HG02943 (cell line): ENCODE measurements around the gene EXOC3.

ENCODE experiments used
- ATAC-seq: cut with Tn5 transposase; IDR thresholded peaks from one replicate; pipeline ENCODE4 v1.9.1; 2021; ENCODE audit warnings: mild to moderate bottlenecking, low read depth, moderate library complexity; ENCODE audit not compliant: unreplicated experiment

The EXOC3 gene

GRCh38 chr5:436641-436975, 6.4 kb upstream of the EXOC3 start:
- no peak for ATAC-seq

DNA sequence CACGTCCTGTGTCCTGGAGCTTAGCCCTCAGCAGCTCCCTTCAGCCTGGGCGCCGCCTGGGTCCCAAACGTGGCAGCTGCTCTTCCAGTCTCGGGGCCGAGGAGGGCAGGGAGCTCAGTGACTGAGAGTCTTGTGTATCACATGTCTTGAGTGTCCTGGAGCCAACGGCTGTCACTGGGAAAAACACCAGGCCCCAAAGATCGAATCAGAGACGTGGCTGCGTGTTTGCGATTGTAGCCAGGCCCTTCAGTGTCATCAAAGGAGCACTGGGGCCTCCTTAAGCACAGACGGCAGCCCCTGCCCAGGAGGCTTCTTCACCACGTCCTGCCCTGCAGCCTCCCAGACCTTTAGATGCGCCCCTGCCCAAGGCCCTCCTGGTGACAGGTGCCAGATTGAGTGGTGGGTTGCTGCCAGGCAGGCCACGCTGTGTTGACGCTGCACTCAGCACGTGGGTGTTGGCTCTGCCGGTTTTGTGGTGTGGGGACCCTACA, 5.7 kb upstream of the EXOC3 start:
- no peak for ATAC-seq

- ATAC-seq, result no peak
These were observed 4.4 kb upstream of the EXOC3 start for GRCh38 chr5:438481-438981.

- no peak for ATAC-seq
These were observed 3.8 kb upstream of the EXOC3 start for GRCh38 chr5:439181-439580.

GRCh38 chr5:439636-440035, 3.3 kb upstream of the EXOC3 start:
- ATAC-seq, result no peak

DNA sequence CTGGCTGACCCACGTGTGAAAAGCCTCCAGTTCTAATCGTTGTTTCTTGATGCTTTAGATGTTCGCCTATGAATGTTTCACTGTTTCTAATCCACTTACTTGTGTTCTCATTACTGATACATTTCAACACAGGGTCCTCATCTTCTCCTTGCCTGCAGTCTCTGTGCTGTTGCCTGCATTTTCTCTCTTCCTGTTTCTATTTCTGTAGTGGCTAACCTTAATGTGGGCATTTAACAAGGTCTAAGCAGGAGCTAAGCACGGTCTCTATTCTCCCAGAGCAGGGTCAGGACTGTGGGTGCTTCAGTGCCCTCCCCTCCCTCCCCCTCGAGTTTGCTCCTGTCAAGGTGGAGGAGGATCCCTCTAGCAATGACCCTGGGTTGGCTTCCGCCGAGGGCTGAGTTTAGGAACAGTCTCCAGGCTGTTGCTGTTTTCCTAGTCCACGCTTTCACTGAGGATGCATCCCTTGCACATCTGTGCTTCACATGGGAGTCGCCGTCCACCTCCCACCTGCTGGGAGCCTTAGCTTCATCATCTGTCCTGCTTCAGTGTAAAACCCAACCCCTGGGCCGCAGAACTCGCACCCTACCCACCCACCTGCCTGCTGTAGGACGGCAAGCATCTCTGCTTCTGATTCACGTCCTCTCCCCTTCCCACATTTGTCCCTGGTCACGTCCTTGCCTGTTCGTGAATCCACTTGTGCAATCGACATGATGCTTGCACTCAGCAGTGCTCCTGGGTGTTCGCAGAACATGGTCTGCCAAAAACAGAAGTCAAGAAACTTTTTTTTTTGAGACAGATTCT, 2.4 kb upstream of the EXOC3 start:
- no peak for ATAC-seq

DNA sequence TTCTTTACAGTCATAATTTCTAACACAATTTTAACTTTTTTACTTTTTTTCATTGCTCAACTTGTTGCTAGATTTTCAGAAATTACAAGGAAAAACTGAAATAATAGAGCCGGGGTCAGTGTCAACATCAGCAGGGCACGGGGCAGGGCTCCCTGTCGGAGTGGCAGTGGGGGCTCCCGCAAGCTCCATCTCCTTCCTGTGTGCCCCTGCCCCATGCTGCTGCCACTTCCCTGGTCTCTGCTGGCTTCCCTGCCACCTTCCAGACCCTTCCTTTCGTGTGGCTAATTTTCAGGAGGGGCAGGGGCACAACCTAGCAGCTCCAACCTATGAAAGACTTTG, 1.0 kb upstream of the EXOC3 start:
- no peak for ATAC-seq

DNA sequence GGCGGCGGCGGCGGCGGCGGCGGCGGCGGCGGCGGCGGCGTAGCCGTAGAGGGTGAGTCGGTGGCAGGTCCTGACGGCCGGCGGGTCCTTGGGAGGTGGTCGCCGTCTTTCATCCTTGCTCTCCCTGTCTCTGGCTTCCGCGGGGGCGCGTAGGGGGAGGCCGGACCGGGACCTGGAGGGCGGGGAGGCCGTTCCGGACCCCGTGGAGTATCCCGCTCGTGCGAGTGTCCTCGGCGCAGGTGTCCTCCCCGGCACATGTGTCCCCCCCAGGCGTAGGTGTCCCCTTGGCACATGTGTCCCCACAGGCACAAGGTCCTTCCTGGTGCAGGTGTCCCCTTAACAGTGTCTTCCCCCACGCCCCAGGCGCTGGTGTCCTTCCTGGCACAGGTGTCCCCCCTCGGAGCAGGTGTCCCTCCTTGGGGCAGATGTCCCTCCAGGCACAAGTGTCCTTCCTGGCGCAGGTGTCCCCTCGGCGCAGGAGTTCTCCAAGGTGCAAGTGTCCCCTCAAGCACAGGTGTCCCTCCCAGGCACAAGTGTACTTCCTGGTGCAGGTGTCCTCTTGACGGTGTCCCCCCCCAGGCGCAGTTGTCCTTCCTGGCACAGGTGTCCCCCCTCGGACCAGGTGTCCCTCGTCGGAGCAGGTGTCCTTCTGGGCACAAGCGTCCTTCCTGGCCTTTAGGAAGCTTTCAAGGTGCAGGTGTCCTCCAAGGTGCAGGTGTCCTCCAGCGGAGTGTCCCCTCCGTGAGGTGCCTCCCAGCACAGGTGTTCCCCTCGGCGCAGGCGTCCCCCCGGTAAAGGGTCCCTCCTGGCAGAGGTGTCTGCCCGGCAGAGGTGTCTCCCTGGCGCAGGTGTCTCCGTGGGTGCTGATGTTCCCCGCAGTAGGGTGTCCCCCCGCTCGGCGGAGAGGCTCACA, 519 bp downstream of the EXOC3 start:
- ATAC-seq, result peak; percentile 23

DNA sequence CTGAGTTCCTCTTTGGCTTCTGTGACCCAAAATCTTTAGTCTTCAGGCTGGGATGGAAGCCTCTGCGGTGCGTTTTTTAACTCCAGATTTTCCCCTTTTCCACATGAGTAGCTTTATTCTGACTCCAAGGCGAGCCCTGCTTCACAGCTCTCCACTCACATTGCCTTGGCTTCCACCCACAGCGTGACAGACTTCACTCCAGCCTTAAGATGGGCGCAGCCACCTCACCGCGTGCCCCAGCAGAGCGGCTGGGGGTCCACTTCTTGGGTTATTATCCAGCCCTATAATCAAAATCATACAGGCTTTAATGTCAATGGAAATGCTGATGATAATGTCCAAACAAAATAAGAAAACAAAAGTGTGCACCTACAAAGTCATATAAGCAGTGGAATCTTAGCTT, 1.2 kb downstream of the EXOC3 start:
- no peak for ATAC-seq

- no peak for ATAC-seq
These were observed 2.6 kb downstream of the EXOC3 start for GRCh38 chr5:445591-445990.

GRCh38 chr5:446066-446882, 3.3 kb downstream of the EXOC3 start:
- no peak for ATAC-seq

GRCh38 chr5:446883-447263, 3.9 kb downstream of the EXOC3 start:
- no peak for ATAC-seq

DNA sequence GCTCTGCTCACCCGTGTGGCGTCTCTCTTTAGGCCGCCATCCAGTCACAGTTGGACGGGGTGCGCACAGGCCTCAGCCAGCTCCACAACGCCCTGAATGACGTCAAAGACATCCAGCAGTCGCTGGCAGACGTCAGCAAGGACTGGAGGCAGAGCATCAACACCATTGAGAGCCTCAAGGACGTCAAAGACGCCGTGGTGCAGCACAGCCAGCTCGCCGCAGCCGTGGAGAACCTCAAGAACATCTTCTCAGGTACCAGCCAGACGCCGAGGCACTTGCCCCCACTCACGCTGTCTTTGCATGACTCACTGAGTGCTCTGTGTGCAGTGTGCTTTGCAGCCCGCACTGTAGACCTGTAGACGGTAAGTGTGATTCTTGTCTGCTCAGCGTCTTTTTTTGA, 4.5 kb downstream of the EXOC3 start:
- ATAC-seq, result no peak

GRCh38 chr5:448061-448765, 5.2 kb downstream of the EXOC3 start:
- no peak for ATAC-seq

DNA sequence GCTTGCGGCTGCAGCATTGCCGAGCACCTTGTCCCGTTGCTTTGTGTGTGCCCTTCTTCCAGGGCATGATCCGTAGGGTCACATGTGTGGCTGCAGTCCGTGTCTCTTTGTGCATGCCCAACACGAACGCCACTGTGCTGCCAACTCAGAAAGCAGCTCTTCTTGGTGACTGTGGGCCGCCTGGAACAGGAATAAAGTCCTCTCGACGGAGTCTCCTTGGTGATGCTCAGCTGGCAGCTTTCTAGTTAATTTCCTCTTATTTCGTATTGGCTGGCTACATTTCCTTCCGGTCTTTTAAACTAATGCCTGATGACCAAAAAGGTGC, 5.8 kb downstream of the EXOC3 start:
- no peak for ATAC-seq

DNA sequence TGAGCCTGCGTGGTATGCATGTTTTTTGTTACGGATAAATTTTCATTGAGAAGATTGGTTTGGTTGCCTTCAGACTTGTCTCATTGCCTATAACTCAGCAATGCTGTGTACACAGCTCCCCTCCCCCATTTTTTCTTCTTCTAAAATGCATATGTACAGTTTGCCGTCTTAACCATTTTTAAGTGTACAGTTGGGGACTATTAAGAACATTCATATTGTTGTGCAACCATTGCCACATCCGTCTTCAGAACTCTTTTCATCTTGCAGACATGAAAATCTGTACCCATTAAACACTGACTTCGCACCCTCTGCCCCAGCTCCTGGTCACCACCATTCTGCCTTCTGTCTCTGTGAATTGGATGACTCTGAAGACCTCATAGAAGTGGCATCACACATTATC, 6.2 kb downstream of the EXOC3 start:
- ATAC-seq, result no peak

- no peak for ATAC-seq
These were observed 8.8 kb downstream of the EXOC3 start for GRCh38 chr5:451587-452458.

DNA sequence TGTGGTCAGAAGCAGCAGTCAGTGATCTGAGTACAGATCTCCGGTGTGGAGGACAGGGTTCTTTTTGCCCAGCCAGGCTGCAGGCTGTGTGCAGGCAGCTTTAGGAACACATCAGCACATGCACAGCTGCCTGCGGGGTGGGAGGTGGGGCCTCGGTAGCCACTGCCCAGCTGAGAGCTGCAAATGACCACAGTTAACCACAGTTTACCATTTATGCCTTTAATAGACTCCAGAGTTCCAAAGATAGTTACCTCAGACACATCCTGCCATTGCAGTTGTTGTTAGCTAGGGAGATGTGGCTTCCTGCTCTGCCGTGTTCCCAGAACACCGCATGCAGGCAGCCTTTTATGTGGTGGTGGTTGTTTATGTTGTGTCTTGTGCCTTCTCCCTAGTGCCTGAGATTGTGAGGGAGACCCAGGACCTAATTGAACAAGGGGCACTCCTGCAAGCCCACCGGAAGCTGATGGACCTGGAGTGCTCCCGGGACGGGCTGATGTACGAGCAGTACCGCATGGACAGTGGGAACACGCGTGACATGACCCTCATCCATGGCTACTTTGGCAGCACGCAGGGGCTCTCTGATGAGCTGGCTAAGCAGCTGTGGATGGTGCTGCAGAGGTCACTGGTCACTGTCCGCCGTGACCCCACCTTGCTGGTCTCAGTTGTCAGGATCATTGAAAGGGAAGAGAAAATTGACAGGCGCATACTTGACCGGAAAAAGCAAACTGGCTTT, 10.2 kb downstream of the EXOC3 start:
- no peak for ATAC-seq
